Smooth muscle cell (in vitro differentiated cells): ENCODE measurements around the gene GULP1. TPM values are rescaled to one million over a fixed set of nuclear protein-coding genes. Genes with fewer than 3 reads are reported as not detected.
A peak's percentile ranks its signal among the peaks of the same experiment; 100 is the strongest.

Experiments
- DNase-seq: peaks from one replicate; lab custom pipeline; 2025; ENCODE audit not compliant: unreplicated experiment; lab: John Stamatoyannopoulos, UW
- H2AFZ ChIP-seq: fragments of 200-600 bp; sonication (generic); 2 replicates; pipeline ENCODE4 v1.6.0; 2016; ENCODE audit warnings: antibody characterized with exemption, low read depth, mild to moderate bottlenecking
- H3F3A ChIP-seq: fragments of 200-600 bp; sonication (generic); 2 replicates; pipeline ENCODE4 v1.6.0; 2017; ENCODE audit warnings: antibody characterized with exemption, low read depth
- H3K27ac ChIP-seq: fragments of 200-600 bp; sonication (generic); 2 replicates; pipeline ENCODE4 v1.5.1; 2016; ENCODE audit warnings: low read depth, mild to moderate bottlenecking
- H3K27me3 ChIP-seq: fragments of 200-600 bp; sonication (generic); 2 replicates; pipeline ENCODE4 v1.6.1; 2016; ENCODE audit warnings: low read depth, mild to moderate bottlenecking
- H3K36me3 ChIP-seq: fragments of 200-600 bp; sonication (generic); 2 replicates; pipeline ENCODE4 v1.5.1; 2016; ENCODE audit warnings: low read depth
- H3K4me1 ChIP-seq: fragments of 200-600 bp; sonication (generic); 2 replicates; pipeline ENCODE4 v1.5.1; 2016; ENCODE audit warnings: low read depth
- H3K4me2 ChIP-seq: fragments of 200-600 bp; sonication (generic); 2 replicates; pipeline ENCODE4 v1.6.0; 2016; ENCODE audit warnings: mild to moderate bottlenecking
- H3K4me3 ChIP-seq: fragments of 200-600 bp; sonication (generic); 2 replicates; pipeline ENCODE4 v1.5.1; 2016; ENCODE audit warnings: mild to moderate bottlenecking
- H3K79me2 ChIP-seq: fragments of 200-600 bp; sonication (generic); 2 replicates; pipeline ENCODE4 v1.6.0; 2016; ENCODE audit warnings: low read depth, mild to moderate bottlenecking
- H3K9ac ChIP-seq: fragments of 200-600 bp; sonication (generic); 2 replicates; pipeline ENCODE4 v1.6.0; 2016; ENCODE audit warnings: low read depth
- H3K9me3 ChIP-seq: fragments of 200-600 bp; sonication (generic); replicated peaks from 2 replicates; pipeline ENCODE4 v1.5.1; 2016; ENCODE audit warnings: low read depth
- H4K20me1 ChIP-seq: fragments of 200-600 bp; sonication (generic); 2 replicates; pipeline ENCODE4 v1.6.0; 2016; ENCODE audit warnings: low read depth
- WGBS: methylation state at CpG from one replicate; pipeline ENCODE4 v1.1.7; 2016; ENCODE audit warnings: low lambda C conversion rate; 5-methylcytosine and 5-hydroxymethylcytosine counted together
- polyA plus RNA-seq: library from polyadenylated mRNA; unstranded; fragments of >200 nt; fragmentation: Nextera tagmentation; extraction: Ambion mirVana; gene quantifications from 2 replicates; pipeline ENCODE4 v1.2.1, GENCODE V29; 2016
- total RNA-seq: library from RNA; depleted of rRNA; stranded (reverse); fragments of >200 nt; gene quantifications from 2 replicates; pipeline ENCODE4 v1.2.3, GENCODE V29; 2014
- TF ChIP-seq, protein P1 (sequence below): fragments of 200-600 bp; sonication (generic); IDR thresholded peaks from 2 replicates; pipeline ENCODE4 v1.5.1; 2017; ENCODE audit warnings: borderline replicate concordance, mild to moderate bottlenecking, antibody characterized with exemption; ENCODE audit not compliant: insufficient read depth, poor library complexity, severe bottlenecking

GULP1 gene
- total and polyA plus RNA-seq, 2 experiments from 2014 or later = 40.2 to 115 TPM

DNA sequence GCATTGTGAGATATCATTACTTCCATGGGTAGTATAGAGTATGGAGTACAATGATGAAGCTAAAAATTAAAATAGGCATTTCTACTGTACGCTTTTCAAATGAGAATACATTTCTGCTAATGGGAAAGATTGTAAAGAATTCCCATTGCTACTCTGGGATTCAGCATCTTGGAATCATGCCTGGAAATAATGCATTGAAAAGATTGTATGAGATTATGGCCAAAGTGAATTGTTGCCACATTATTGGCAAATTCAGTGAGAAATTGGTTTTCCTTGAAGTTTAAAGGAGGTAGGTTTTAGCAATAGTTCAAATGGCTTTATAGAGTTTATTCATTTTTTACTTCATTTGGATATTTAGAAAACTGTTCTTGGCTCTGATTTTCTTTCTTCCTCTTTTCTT lies 157.9 kb downstream of the GULP1 start:
- Histone ChIP-seq H2AFZ (no peak overlapping the region), H3K27ac (no peak overlapping the region), H3K36me3 (no peaks in the 10 kb centered on the region), H4K20me1 (no peaks in the 10 kb centered on the region), H3F3A (no peaks in the 10 kb centered on the region), H3K79me2 (peaks cover 76% of the 10 kb centered on the region), H3K4me3 (no peak overlapping the region), H3K4me1 (peaks cover 10% of the 10 kb centered on the region), H3K27me3 (no peaks in the 10 kb centered on the region), H3K9me3 (no peaks in the 10 kb centered on the region), H3K4me2 (no peak overlapping the region), H3K9ac (no peak overlapping the region)
- WGBS = 96% methylated on average over 1 of the region's 1 CpG
- no peak for DNase-seq
- TF ChIP-seq, protein P1, sequence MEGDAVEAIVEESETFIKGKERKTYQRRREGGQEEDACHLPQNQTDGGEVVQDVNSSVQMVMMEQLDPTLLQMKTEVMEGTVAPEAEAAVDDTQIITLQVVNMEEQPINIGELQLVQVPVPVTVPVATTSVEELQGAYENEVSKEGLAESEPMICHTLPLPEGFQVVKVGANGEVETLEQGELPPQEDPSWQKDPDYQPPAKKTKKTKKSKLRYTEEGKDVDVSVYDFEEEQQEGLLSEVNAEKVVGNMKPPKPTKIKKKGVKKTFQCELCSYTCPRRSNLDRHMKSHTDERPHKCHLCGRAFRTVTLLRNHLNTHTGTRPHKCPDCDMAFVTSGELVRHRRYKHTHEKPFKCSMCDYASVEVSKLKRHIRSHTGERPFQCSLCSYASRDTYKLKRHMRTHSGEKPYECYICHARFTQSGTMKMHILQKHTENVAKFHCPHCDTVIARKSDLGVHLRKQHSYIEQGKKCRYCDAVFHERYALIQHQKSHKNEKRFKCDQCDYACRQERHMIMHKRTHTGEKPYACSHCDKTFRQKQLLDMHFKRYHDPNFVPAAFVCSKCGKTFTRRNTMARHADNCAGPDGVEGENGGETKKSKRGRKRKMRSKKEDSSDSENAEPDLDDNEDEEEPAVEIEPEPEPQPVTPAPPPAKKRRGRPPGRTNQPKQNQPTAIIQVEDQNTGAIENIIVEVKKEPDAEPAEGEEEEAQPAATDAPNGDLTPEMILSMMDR = no peak

DNA sequence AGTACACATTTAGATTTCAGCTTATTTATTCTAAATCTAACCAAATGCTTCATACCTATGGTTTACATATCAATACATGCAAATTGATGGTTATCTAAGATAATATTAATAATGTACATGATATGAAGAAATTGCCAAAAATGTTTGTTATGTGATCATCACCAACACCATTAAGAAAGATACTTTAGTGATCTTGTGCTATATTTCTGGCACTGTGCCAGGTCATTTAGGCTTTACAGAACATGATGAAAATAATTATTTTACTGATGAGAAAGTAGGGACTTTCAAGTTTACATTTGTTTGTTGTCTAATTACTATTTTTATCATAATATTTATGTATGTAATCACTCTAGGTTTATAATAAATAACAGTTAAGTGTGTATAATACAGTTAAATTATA lies 158.3 kb downstream of the GULP1 start:
- no peaks in the 10 kb centered on the region for H3F3A ChIP-seq
- no peak overlapping the region for H3K4me3 ChIP-seq
- H3K4me2 ChIP-seq = no peak overlapping the region
- H3K4me1 ChIP-seq = peaks cover 10% of the 10 kb centered on the region
- peaks cover 72% of the 10 kb centered on the region for H3K79me2 ChIP-seq
- H3K36me3 ChIP-seq = no peaks in the 10 kb centered on the region
- H2AFZ ChIP-seq = no peak overlapping the region
- no peaks in the 10 kb centered on the region for H3K9me3 ChIP-seq
- H4K20me1 ChIP-seq = no peaks in the 10 kb centered on the region
- TF ChIP-seq, protein P1 = no peak
- no peaks in the 10 kb centered on the region for H3K27me3 ChIP-seq
- H3K9ac ChIP-seq = no peak overlapping the region
- H3K27ac ChIP-seq = no peak overlapping the region
- no peak for DNase-seq

DNA sequence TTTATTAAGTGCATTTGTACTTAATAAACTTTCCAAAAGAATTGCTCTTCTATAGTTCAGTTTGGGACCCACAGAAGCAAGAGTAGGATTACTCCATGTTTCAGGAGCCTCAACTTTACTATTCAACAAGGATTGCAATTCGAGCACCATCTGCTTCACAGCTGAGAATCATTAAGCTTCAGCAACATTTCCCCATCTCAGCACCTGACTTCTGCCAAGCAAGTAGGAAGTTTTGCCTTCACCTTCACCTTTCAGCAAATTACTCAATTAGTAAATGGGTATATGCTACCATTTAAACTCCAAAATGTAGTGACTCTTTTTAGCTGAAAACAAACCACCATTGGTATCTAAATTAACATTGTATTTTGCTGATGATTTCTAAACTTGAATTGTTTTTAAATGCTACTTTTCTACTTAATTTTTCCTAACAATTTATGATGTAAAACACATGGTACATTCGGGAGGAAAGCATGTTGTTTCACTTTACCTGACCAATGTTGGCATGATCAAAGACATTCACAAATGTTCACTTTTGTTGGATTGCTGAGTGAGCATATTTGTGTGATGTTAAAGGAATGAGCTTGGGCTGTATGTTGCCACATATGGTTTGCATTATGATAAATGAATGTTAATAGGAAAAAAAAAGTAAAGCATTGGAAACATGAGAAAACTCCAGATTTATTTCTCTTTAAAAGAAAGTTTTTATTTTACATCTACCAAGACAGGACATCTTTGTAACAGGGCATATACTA lies 159.2 kb downstream of the GULP1 start:
- no peaks in the 10 kb centered on the region for H3K27me3 ChIP-seq
- DNase-seq = no peak
- H4K20me1 ChIP-seq = no peaks in the 10 kb centered on the region
- peaks cover 67% of the 10 kb centered on the region for H3K79me2 ChIP-seq
- no peaks in the 10 kb centered on the region for H3K36me3 ChIP-seq
- H3K4me3 ChIP-seq = no peak overlapping the region
- peak overlapping the region; percentile 47 for H3K27ac ChIP-seq
- peak overlapping the region; percentile 41 for H3K4me2 ChIP-seq
- TF ChIP-seq, protein P1 = no peak
- H3K9me3 ChIP-seq = no peaks in the 10 kb centered on the region
- peaks cover 10% of the 10 kb centered on the region for H3K4me1 ChIP-seq
- no peak overlapping the region for H3K9ac ChIP-seq
- H2AFZ ChIP-seq = no peak overlapping the region
- 84% methylated on average over 2 of the region's 2 CpGs for WGBS
- no peaks in the 10 kb centered on the region for H3F3A ChIP-seq

DNA sequence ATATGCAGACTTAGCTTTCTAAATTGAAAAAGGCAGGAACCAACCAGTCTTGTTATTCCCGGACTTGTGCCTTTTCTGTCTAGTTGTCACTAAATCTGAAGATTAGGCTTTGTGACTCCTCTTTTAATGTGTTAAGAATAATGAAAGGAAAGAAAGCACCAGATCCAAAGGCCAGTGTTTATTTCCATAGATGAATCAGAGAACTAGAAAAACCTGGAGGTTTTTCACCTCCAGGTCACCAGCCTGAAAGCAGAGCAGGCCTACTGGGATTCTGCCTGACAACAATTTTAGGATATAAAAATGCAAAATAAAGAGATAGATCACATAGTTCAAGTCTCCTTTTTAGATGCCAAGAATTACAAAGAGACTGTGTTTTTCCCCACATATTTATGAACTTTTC lies 160.4 kb downstream of the GULP1 start:
- peak overlapping the region; percentile 47 for H3K27ac ChIP-seq
- no peaks in the 10 kb centered on the region for H4K20me1 ChIP-seq
- TF ChIP-seq, protein P1 = no peak
- H3K27me3 ChIP-seq = no peaks in the 10 kb centered on the region
- 43% methylated on average over 1 of the region's 1 CpG for WGBS
- peaks cover 10% of the 10 kb centered on the region for H3K4me1 ChIP-seq
- no peak overlapping the region for H3K4me3 ChIP-seq
- H2AFZ ChIP-seq = no peak overlapping the region
- H3K4me2 ChIP-seq = peak overlapping the region; percentile 41
- H3K36me3 ChIP-seq = no peaks in the 10 kb centered on the region
- no peaks in the 10 kb centered on the region for H3K9me3 ChIP-seq
- DNase-seq = no peak
- H3K9ac ChIP-seq = no peak overlapping the region
- H3F3A ChIP-seq = no peaks in the 10 kb centered on the region
- peaks cover 61% of the 10 kb centered on the region for H3K79me2 ChIP-seq
